BJ (cell line): ENCODE measurements around the gene PDE6B. TPM values are rescaled to one million over a fixed set of nuclear protein-coding genes. Genes with fewer than 3 reads are reported as not detected.

Experiments
- CTCF ChIA-PET: fragments of 350-600 bp; formaldehyde crosslinking; extraction: SDS; loops from one replicate; lab custom pipeline; 2021; ENCODE audit warnings: antibody characterized with exemption, inconsistent platforms; lab: Yijun Ruan, JAX
- POLR2A ChIA-PET: fragments of 300-600 bp; sonication (Branson Sonifier 250); formaldehyde crosslinking; extraction: SDS; loops from one replicate; lab custom pipeline; 2021; ENCODE audit warnings: antibody characterized with exemption; lab: Charles Lee
- DNase-seq: peaks from one replicate; pipeline ENCODE4 v3.0.0-alpha.2; 2011; ENCODE audit warnings: low read depth
- H3K27me3 ChIP-seq: 2 replicates; pipeline ENCODE4 v1.6.0; 2011; ENCODE audit warnings: low read length; ENCODE audit not compliant: control insufficient read depth, insufficient read depth
- H3K36me3 ChIP-seq: 2 replicates; pipeline ENCODE4 v1.5.1; 2011; ENCODE audit warnings: low read length; ENCODE audit not compliant: control insufficient read depth, insufficient read depth
- H3K4me3 ChIP-seq: 2 replicates; pipeline ENCODE4 v1.5.1; 2011; ENCODE audit warnings: low read depth, mild to moderate bottlenecking, control low read depth, low read length
- CTCF ChIP-seq: IDR thresholded peaks from 2 replicates; pipeline ENCODE4 v1.5.1; 2011; ENCODE audit warnings: low read depth, mild to moderate bottlenecking, control low read depth, inconsistent platforms, low read length, moderate library complexity; ENCODE audit not compliant: insufficient read depth
- polyA plus RNA-seq: library from polyadenylated mRNA; depleted of rRNA; stranded (reverse); fragments of >200 nt; gene quantifications from 2 replicates; pipeline ENCODE4 v1.2.3, GENCODE V29; 2011

PDE6B gene
- polyA plus RNA-seq, 1 experiment, result 0.10 TPM

- TF ChIP-seq CTCF, result no peak
- H3K36me3 ChIP-seq, result no peaks in the 10 kb centered on the region
- POLR2A ChIA-PET, result no interaction called here
- DNase-seq, result no peak
- H3K4me3 ChIP-seq, result no peak overlapping the region
- CTCF ChIA-PET, result no interaction called here
- H3K27me3 ChIP-seq, result no peaks in the 10 kb centered on the region
Measured at GRCh38 chr4:625631-626161, 323 bp downstream of the PDE6B start.

- Histone ChIP-seq H3K4me3 (no peak overlapping the region), H3K36me3 (no peaks in the 10 kb centered on the region), H3K27me3 (no peaks in the 10 kb centered on the region)
- no peak for TF ChIP-seq CTCF
- DNase-seq, result no peak
- CTCF ChIA-PET, result no interaction called here
- POLR2A ChIA-PET, result no interaction called here
Measured at GRCh38 chr4:626201-627091, 1.1 kb downstream of the PDE6B start.

- Histone ChIP-seq H3K4me3 (no peak overlapping the region), H3K36me3 (no peaks in the 10 kb centered on the region), H3K27me3 (no peaks in the 10 kb centered on the region; the same call in 1 of the 2 replicates)
- no peak for TF ChIP-seq CTCF
- ChIA-PET POLR2A (no interaction called here), CTCF (no interaction called here)
- no peak for DNase-seq
Measured at GRCh38 chr4:627347-628125, 2.2 kb downstream of the PDE6B start.

- ChIA-PET CTCF (no interaction called here), POLR2A (no interaction called here)
- DNase-seq, result no peak
- Histone ChIP-seq H3K4me3 (no peak overlapping the region), H3K27me3 (no peaks in the 10 kb centered on the region; the same call in 1 of the 2 replicates), H3K36me3 (no peaks in the 10 kb centered on the region)
- TF ChIP-seq CTCF, result no peak
Measured at GRCh38 chr4:628311-628741, 3.0 kb downstream of the PDE6B start.
